Heart left ventricle (tissue), 13 donors: ENCODE measurements around the gene GSDME.

ENCODE experiments used
- POLR2A ChIP-seq, 2 donors: fragments of 450-650 bp; IDR thresholded peaks; one replicate each; pipeline ENCODE4 v1.6.1; 2017; ENCODE audit warnings: antibody characterized with exemption in 2 of 2, mild to moderate bottlenecking in 2 of 2, moderate library complexity in 2 of 2
- TF ChIP-seq, protein P1 (sequence below), 12 donors: fragments of 200-600 bp; sonication (generic) in 4 of 12; IDR thresholded peaks; one replicate each; pipeline versions ENCODE4 v1.5.0 to v1.8.0; 2018 to 2022; ENCODE audit warnings: antibody characterized with exemption in 12 of 12, mild to moderate bottlenecking in 5 of 12
- donor health status: ischemic (EF 13 %, LVEDD 7.1; RV severe dilation, severe dysfunction).
- donor health status: DM: no; HTN: yes; CAD: no.
- donor health status: DM: no; HTN: no; CAD: no.
- donor health status: ischemic (EF 25% LVEDD 6.9; RV normal size, moderate dysfunction).
- donor health status: ischemic (EF 25% LVEDD 5.7; RV mildly dilated, moderate dysfunction).
- donor health status: ischemic (EF 35%, LVEDD 5.7; RV mildly dilated, moderate dysfunction).
- donor health status: nonischemic (EF 11% LVEDD 7.7; RV severe dilation, severe dysfunction).
- donor health status: DM: yes; HTN: yes; CAD: no.
- donor health status: PGD.
- donor health status: ischemic (EF 29% LVEDD 5.4; RV normal size, mild dysfunction).
- donor health status: nonischemic (EF 23%, LVEDD 6.1; RV moderate dilation, normal function).

DNA sequence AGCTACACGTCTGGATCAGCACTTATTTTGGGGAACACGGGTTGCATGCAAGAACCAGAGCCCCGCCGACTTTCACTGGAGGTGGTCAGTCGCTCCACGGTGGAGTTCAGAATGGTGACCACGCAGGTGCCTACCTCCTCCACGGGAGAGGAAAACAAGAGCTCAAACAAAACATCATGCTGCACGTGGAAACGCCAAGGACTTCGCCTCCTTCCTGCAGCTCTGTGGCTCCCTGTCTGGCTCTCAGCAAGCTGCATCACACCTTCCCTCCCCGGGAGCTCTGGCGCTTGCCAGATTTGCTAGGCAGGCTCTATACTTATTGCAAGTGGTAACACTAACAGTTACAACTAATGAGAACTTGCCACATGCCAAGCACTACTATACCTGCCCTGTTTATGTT, 26.0 kb downstream of the GSDME start:
- no peak for TF ChIP-seq POLR2A (IDR thresholded peaks at IDR 0.05)
- TF ChIP-seq, protein P1, sequence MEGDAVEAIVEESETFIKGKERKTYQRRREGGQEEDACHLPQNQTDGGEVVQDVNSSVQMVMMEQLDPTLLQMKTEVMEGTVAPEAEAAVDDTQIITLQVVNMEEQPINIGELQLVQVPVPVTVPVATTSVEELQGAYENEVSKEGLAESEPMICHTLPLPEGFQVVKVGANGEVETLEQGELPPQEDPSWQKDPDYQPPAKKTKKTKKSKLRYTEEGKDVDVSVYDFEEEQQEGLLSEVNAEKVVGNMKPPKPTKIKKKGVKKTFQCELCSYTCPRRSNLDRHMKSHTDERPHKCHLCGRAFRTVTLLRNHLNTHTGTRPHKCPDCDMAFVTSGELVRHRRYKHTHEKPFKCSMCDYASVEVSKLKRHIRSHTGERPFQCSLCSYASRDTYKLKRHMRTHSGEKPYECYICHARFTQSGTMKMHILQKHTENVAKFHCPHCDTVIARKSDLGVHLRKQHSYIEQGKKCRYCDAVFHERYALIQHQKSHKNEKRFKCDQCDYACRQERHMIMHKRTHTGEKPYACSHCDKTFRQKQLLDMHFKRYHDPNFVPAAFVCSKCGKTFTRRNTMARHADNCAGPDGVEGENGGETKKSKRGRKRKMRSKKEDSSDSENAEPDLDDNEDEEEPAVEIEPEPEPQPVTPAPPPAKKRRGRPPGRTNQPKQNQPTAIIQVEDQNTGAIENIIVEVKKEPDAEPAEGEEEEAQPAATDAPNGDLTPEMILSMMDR (IDR thresholded peaks at IDR 0.05): no peak
